ENCODE measurements around the gene KIAA1217.
"Not testable (repeated sequence)": the region's sequence is repeated elsewhere in the genome, so short reads cannot be mapped to it uniquely, and the experiment has no call there.

Gene KIAA1217

GRCh38 chr10:24475598-24475997 lies 266.7 kb downstream of the KIAA1217 start:
- no peak for DNase-seq

DNA sequence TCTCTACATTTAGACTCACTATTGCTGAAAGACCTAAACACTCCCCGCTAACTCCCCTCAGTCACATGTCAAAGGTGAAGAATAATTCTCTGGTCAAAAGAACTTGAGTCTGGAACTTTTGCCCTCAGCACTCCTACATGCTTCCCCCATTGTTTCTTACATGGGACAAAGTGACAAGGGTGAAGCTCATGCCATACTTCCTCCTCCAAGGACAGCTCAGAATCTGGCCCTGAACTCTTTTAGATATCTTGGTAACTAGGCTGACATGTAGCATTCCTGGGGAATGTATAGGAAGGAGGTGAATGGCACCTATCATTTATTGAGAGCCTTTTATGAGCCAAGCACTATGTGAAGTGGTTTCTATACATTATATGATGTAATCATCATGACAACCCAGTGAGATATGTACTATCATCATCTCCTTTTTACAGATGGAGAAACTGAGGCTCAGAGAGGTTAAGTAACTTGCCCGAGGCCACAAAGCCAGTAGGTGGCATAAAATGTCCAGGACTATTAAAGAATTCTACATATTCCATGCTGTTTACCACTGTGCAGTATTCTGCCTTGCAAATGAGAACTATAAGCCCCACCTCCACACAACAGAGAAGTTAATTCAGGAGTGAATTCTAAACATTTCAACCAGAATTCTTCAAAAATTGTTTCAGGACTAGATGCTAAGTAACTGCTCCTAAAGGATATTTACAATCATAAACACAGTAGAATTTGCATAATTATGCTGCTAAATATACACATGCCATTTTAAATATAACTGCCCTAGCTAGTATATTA lies 268.2 kb downstream of the KIAA1217 start:
- no peak for DNase-seq

DNA sequence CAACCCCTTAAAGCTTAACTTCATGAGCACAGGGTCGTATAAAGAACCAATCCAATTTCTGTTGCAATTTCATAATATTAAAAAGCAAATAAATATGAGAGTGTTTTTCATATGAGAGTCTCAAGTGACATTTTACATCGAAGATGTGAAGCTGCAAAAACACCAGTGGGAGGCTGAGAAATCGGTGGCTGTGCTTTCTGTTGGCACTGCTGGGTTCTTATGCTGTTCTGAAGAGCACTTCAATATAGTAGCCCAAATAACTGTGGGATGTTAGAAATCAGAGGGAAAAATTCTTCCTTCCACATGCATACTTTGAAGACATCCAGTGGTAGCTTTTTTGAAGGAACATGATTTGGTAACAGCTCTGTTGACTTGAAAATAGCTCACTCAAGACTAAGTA lies 269.0 kb downstream of the KIAA1217 start:
- DNase-seq, result no peak

GRCh38 chr10:24479806-24480205 lies 270.9 kb downstream of the KIAA1217 start:
- DNase-seq, result no peak

GRCh38 chr10:24480447-24480846 lies 271.5 kb downstream of the KIAA1217 start:
- no peak for DNase-seq

DNA sequence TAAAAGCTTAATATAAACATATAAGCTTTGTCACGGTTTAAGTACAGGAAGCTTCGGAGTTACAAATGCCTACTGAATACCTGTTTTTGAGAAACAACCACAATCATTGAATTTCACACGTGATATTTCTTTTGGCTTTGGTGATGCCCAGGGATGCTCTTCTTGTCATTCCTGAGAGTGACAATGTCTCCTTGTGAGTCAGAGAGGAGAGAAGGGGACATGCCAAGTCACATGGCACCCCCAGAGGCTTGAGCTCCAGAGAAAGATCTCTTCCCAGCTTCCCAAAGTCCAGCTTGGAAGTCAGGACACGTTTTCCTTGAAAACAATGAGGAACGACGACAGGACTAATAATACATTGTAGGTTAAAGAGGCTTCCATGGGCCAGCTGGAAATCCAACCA lies 272.3 kb downstream of the KIAA1217 start:
- DNase-seq, result no peak

- not testable (repeated sequence) for DNase-seq
Observed at GRCh38 chr10:24482713-24483112, 273.8 kb downstream of the KIAA1217 start.

DNA sequence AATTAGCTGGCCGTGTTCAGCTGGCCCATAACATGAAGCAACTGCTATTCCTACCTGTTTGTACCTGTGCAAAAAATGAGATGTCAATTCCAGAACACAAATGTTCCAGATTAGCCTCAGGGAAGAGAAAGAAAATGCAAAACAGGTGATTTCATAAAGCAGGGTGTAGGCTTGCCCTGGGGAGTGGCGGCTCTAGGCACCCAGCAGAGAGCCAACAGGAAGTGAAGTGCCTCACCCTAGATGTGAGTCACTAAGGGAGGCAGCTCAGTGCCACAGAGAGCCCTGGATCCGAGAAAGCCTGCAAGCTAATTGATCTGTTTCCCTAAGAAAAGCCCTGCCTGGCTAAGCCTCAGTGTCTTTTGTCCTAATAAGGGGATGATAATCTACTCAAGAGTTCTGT lies 274.8 kb downstream of the KIAA1217 start:
- DNase-seq, result no peak

DNA sequence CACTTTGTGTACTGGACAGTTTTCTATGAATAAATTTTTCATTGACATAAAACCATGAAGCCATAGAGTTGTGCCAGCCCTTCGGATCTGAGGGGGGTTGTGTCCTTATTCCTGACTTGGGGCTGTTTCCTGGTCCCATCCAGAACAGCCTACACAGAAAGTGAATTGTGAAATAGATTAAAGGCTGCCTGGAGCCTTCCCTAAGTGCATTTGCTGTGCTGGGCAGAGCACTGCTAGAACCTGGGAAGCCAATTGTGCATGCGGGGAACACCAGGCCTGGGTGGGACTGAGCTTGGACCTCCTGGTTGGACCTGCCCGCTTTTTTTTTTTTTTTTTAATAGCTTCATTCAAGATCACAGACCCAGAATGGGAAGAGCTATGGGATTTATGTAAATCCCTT lies 275.8 kb downstream of the KIAA1217 start:
- DNase-seq, result no peak

DNA sequence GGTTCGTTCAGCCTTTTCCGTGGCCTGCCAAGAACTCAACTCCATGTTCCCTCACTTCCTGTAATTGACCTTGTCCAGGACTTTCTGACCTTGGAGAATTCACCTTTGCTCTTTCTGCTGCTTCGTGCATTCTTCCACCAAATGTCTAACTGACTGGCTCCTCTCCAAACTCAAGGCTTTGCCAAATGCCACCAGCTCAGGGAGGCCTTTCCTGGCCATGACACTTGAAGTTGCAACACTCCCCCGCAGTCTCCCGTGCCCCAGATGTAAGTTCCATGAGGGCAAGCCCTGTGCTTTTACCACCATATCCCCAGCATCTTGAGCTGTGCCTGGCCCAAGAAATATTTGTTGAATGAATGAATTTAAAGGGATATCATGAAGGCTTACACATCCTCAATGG lies 276.4 kb downstream of the KIAA1217 start:
- DNase-seq, result no peak

GRCh38 chr10:24488631-24489030 lies 279.7 kb downstream of the KIAA1217 start:
- DNase-seq, result no peak

DNA sequence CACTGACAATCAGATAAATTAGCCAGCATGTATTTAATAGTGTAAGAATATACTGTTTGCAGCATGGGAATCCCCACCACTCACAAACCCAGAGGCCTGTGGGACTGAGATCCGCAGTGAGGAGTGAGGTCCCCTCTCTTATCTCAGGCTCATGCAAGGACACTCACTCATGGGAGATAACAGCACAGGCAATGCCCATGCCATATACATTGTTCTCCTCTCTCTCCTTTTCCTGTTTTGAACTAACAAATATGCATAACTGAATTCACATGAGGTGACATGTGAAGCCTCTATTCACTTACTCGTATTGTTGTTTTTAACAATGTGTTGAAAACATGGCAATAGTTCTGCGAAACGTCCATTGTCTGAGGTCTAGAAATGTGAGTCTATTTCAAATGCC lies 284.2 kb downstream of the KIAA1217 start:
- no peak for DNase-seq

DNA sequence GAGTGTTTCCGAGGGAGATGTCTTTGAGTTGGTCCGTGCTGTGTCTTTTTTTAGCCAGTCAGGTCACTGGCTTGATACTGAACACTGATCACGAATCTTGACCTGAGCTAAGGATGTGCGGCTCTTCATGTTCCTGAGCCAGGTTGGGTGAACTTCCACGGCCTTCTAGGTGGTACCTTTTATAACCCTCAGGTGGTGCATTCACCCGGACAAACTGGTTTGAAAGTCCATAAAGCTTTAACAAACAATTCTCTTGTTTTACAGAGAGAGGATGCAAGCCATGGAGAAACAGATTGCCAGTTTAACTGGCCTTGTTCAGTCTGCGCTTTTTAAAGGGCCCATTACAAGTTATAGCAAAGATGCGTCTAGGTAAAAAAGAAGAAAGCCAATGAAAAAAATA lies 285.3 kb downstream of the KIAA1217 start:
- DNase-seq, result no peak

DNA sequence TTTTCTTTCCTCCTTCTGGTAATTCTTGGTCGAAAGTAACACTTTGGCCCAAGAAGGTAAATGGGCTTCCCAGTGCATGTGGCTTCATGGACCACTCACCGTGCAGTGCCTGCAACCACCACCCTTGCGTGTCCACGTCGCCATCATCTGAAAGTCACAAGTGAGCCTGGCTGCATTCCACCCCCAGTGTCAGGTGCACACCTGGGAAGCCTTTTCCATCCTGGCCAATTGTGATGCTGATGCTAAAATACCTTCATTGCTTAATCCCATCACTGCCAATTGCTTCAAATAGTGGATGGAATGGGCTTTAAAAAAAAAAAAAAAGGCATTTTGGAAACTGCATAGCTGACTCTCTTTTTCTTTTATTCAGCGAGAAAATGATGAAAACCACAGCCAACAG lies 285.8 kb downstream of the KIAA1217 start:
- DNase-seq, result no peak

GRCh38 chr10:24495666-24496460 lies 286.9 kb downstream of the KIAA1217 start:
- DNase-seq, result no peak

DNA sequence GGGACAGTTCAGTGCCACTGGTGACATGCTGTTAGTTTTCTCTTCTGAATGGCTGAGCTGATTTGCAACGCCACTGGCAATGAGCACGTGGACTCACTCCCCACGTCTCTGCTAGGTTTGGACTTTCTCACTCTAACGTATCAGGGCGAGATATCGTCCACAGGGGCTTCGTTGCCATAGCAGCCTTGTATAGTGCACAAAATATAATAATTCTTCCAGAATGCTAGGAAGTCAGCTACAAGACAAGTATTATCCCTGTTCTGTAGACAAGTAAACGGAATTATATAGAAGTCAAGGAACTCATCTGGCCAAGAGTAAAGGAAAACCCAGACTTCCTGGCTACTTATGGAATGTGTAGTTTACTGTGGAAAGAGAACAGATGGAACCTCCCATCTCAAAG lies 288.0 kb downstream of the KIAA1217 start:
- DNase-seq, result no peak

DNA sequence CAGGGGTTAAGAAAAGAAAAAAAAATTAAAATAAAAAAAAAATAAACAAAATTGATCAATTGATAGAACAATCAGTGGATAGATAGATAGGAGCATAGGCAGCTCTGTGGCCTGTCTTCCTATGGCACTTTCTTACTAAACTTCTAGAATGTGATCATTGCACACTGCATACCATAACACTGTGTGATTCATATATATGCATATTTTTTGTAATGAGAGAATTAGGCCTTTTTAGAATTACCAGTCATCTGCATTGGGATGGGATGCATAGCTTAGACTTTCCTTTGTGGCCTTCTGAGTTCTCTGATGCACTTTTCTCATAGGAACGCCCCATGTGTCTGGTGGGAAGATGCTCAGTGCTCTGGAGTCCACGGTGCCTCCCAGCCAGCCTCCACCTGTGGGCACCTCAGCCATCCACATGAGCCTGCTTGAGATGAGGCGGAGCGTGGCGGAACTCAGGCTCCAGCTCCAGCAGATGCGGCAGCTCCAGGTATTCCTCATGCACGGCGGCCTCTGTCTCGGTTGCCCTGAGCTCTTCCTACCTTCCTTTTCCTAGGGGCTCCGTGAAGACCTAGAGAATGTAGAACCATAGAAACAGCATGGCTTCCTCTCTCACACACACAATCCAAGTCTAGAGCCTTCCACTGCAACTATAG lies 292.2 kb downstream of the KIAA1217 start:
- no peak for DNase-seq

- DNase-seq, result no peak
Observed at GRCh38 chr10:24502006-24502405, 293.1 kb downstream of the KIAA1217 start.

GRCh38 chr10:24502801-24503460 lies 294.0 kb downstream of the KIAA1217 start:
- DNase-seq, result no peak

DNA sequence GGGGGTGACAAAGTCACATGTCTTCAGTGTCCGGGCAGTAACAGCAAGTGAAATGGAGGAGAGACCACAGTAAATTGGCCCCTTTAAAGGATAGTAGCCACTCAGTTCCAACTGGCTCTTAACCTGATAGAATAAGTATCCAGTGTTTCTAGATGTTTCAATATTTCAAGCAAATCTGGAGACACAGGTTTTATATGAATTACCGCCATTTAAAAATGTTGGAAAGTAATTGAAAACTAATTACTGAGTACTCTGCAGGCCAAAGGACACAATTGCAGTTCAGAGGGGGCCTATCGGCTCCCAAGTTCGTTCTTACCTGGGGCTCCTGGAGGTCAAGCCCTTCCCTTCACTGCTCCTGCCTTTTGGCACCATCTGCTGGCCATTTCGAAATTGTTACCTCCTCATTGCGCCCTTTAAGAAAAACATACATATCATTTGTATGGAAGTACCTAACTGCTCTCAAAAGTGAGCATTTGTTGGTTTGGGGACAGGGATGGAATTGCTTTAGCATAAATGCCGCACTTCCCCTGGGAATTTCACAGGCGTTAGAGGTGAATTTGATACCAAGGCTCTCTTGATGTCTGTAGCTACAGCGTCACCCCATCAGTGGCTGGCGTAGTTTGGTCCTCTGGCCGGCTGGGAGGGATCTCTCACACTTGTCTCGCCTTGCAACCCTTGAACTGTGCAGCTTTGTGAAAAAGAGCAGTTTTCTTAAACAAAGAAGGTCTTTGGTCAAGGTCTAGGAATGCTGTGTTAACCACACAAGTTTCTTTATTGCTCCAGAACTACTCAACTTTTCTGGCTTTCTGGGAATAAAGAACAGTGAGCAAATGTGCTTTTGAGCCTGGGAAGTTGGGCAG lies 294.8 kb downstream of the KIAA1217 start:
- no peak for DNase-seq

GRCh38 chr10:24505759-24506158 lies 296.8 kb downstream of the KIAA1217 start:
- no peak for DNase-seq

- DNase-seq, result no peak
Observed at GRCh38 chr10:24513155-24513554, 304.2 kb downstream of the KIAA1217 start.
